Activated T-cell treated with anti-CD3 and anti-CD28 coated beads, Interleukin-2, amount 50 U/mL, for 24 hours (primary cell): ENCODE results near the gene ULBP1.
"Not testable (repeated sequence)": the region's sequence is repeated elsewhere in the genome, so short reads cannot be mapped to it uniquely, and the experiment has no call there.

Experiments
- DNase-seq: peaks from one replicate; pipeline ENCODE4 v3.0.0-alpha.2; 2020
- H3K27ac Mint-ChIP-seq: 2 replicates; pipeline ENCODE4 v1.8.0; 2020; ENCODE audit warnings: mild to moderate bottlenecking, mixed read lengths
- H3K27me3 Mint-ChIP-seq: 2 replicates; pipeline ENCODE4 v1.8.0; 2020; ENCODE audit warnings: mixed read lengths
- H3K36me3 Mint-ChIP-seq: 2 replicates; pipeline ENCODE4 v1.8.0; 2020; ENCODE audit warnings: low read depth, mixed read lengths
- H3K4me1 Mint-ChIP-seq: 2 replicates; pipeline ENCODE4 v1.8.0; 2020; ENCODE audit warnings: low read depth, mixed read lengths
- H3K4me3 Mint-ChIP-seq: 2 replicates; pipeline ENCODE4 v1.8.0; 2020; ENCODE audit warnings: mild to moderate bottlenecking, moderate library complexity, mixed read lengths
- H3K9me3 Mint-ChIP-seq: 2 replicates; pipeline ENCODE4 v1.8.0; 2020; ENCODE audit warnings: mixed read lengths

The ULBP1 gene

DNA sequence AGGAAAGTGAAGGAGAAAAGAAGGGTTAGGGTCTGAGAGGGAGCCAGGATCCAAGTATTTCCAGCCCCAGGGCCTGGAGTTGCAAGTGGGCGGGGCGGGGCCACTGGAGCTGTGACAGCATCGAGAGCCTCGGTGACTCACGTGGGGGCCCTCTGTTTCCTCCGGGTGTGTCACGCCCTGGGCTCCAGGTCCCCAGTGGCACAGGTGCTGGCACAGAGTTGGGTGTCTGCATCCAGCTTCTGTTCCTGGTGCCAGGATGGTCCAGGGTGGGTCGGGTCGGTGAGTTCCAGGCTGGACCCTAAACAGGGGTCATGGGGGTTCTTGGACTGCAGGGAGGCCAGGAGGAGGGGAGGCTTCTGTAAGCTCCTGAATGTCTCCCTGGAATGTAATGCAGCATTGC, 44.8 kb downstream of the ULBP1 start:
- no peak overlapping the region for H3K27ac Mint-ChIP-seq
- no peaks in the 10 kb centered on the region for H3K36me3 Mint-ChIP-seq
- peak; percentile 46 for DNase-seq
- H3K27me3 Mint-ChIP-seq = peaks cover 70% of the 10 kb centered on the region
- no peak overlapping the region for H3K4me3 Mint-ChIP-seq
- peaks cover 44% of the 10 kb centered on the region for H3K4me1 Mint-ChIP-seq
- H3K9me3 Mint-ChIP-seq = no peaks in the 10 kb centered on the region

DNA sequence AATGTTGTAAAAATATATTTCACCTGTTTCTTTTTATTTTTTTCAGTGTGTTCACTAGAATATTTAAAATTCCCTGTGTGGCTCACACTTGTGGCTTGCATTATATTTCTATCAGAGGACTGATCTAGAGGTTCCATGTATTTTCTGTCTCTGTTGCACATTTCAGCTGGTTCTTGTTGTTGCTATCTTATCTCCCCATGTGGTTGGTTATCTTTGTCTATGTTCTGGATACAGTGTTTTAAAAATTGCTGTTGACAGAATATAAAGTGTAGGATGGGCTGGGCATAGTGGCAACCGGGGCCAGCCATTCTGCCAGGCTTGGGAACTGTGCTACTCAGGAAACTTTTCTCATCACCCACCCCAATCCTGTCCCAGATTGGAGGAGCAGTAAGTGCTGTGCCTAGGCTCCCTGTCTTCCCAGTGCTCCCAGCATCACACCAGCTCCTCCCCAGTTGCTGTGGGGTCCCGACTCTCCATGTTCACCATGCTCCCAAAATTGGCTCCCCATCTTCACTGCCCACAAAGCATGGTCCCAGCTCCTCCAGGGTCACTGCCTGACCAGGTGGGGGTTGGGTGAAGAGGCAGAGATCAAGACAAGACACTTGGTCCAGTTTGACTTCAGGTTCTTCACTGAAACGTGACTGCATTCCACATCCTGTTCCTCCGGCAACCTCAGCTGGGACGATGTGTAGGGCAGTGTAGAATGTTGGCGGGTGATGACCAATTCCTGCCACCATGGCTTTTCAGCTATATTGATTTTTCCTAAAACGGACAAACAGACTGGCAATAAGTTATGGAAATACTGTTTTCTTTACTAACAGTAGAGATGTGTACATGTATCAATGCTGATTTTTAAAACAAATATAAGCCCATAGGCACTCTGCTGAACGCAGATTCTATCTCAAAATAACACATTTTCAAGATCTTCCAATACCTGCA, 49.4 kb downstream of the ULBP1 start:
- not testable (repeated sequence) for H3K4me3 Mint-ChIP-seq, DNase-seq, H3K36me3 Mint-ChIP-seq, H3K27ac Mint-ChIP-seq, H3K9me3 Mint-ChIP-seq
- Mint-ChIP-seq H3K4me1 (peaks cover 31% of the 10 kb centered on the region), H3K27me3 (peaks cover 88% of the 10 kb centered on the region)

DNA sequence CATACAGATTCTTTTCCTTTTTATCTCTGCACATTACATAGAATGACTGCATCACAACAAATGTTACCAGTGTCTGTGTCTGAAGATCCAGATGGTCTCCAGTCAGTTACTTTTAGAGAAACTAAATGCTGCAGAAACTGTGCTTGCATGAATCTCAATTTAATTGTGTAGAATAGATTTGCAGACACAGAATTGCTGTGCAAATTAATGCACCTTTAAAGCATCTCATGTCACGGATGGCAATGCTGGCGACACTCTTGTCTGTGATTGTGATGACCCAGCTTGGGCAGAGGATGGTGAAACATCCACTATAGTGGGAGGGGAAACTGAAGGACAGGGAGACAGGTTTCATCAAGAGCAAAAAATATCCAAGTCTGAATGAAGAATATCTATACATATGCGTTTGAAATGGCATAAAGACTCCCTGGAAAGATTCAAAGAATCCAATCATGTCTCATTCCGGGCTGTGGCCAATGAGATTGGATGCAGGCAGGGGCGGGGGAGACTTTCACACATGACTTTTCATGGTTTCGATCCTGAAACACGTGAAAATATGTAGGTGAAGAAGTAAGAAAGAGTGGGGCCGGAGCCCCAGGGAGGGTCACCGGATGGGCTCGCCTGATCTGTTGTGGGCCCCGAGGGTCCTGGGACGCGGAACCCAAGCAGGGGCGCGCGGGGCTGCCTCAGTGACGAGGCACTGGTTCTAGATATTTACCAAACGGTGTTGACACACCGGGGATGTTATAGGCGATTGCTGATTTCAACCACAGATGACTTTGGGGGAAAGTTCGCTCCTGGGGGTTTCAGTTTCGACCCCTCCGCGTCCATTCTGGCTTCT, 50.3 kb downstream of the ULBP1 start:
- Mint-ChIP-seq H3K27me3 (peaks cover 88% of the 10 kb centered on the region), H3K4me1 (peaks cover 24% of the 10 kb centered on the region)
- not testable (repeated sequence) for H3K36me3 Mint-ChIP-seq, H3K27ac Mint-ChIP-seq, DNase-seq, H3K4me3 Mint-ChIP-seq, H3K9me3 Mint-ChIP-seq

DNA sequence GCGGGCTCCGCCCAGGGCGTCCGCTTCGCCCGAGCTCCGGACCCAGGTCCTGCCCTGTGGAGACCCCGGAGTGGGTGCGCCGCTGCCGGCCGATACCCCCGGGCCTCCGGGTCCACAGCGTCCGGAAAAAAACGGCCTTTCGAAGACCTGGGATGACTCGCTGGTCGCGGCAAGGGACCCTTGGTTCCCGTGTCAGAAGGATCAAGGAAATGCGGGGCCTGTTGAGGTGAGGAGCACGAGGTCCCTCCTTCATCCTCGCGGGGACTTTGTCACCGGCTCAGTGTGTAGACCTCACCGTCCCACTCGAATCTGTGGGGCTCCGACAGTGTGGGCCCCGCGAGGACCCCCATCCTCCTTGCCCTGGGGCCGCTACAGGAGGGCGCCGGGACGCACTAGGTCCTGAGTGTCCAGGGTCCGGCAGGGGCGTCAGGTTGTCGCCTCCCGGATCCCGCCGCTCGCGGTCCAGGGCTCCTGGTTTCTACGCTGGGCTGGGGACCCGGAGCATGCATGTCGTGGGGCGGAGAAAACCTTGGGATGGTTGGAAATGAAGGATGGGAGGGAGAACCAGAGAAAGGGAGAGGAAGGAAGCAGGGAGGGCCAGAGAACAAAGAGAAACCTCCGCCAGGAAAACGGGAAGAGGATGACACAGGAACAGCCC, 51.0 kb downstream of the ULBP1 start:
- not testable (repeated sequence) for H3K27ac Mint-ChIP-seq, H3K4me3 Mint-ChIP-seq, H3K9me3 Mint-ChIP-seq, H3K36me3 Mint-ChIP-seq
- peaks cover 88% of the 10 kb centered on the region for H3K27me3 Mint-ChIP-seq
- peaks cover 24% of the 10 kb centered on the region for H3K4me1 Mint-ChIP-seq
- peak; percentile 35 for DNase-seq

DNA sequence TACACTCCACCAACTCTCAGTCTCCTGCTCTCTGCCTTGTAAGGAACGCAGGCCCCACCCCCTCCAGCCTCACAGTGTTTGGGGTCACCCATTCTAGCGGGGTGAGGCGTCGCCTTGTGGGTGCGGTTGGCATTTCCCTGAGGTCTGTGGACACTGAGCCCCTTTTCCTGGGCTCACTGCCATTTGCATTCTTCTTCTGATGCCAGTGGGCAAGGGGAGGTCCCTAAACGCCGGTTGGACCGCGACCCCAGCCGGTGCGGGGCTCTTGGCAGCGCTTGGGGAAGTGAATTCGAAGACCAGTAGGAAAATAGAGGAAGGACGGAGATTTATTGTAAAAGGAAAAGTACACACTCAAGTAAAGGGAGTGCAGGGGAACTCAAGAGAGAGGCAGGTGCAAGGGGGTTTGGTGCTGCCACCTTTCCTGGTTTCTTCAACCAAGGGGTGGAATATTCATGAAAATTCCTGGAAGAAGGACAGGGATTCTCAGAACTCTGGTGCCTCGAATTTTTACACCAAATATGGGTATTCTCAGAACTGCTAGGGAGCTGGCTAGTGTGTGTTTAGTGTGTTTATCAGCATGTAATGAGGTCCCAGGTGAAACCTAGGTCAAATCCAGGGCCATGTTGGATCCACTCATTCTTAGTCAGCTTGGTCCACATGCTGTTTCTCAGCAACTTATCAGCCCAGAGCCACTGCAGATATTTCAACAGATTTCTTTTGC, 51.7 kb downstream of the ULBP1 start:
- H3K27ac Mint-ChIP-seq, H3K36me3 Mint-ChIP-seq, H3K9me3 Mint-ChIP-seq, H3K4me3 Mint-ChIP-seq: not testable (repeated sequence)
- Mint-ChIP-seq H3K27me3 (peaks cover 84% of the 10 kb centered on the region), H3K4me1 (peaks cover 24% of the 10 kb centered on the region)
- peak; percentile 36 for DNase-seq

DNA sequence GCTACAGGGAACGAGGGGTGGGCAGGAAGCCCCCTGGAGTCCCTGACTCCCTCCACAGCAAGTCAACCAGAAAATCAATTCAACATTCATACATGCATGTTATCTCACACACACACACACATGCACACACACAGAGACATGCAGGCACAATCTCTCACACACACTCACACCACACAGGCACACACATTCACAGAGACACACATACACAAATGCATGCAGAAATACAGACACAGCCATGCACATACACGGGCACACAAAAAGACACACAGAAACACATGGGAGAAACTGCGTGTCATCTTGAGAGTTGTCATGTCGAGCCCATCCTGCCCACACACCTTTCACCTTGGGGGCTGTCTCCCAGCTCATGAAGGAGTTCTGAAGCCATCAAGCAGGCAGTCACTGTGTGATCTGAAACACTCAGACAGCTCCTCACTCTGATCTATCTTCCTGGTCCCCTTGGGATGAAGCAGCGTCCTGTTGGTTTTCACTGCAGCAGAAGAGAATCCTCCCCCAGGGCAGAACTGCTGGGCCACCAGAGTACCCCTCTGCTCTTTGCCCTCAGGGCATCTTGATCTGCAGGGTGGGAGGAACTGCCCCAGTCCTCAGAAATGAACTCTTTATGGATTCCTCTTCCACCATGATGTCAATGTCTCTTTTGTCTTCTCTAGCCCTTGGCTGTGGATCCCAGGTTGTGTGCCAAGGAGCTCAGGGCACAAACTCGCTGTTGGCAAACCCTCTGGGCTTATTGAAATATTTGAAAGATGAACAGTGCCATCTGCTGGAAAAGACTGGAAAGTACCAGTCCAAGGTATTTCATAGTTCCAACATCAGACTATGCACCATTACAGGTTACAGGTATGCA, 52.8 kb downstream of the ULBP1 start:
- Mint-ChIP-seq H3K27me3 (peaks cover 80% of the 10 kb centered on the region), H3K27ac (no peak overlapping the region), H3K4me1 (peaks cover 24% of the 10 kb centered on the region), H3K4me3 (no peak overlapping the region), H3K36me3 (no peaks in the 10 kb centered on the region), H3K9me3 (no peaks in the 10 kb centered on the region)
- peak; percentile 66 for DNase-seq

DNA sequence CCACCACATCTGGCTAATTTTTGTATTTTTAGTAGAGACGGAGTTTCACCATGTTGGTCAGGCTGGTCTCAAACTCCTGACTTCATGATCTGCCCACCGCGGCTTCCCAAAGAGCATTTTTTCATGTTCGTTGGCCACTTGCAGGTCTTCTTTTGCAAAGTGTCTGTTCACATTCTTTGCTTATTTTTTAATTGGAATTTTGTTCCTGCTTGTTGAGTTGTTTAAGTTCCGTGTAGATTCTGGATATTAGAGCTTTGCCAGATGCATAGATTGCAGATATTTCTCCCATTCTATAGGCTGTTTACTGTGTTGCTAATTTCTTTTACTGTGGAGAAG, 53.4 kb downstream of the ULBP1 start:
- not testable (repeated sequence) for DNase-seq, H3K4me3 Mint-ChIP-seq, H3K9me3 Mint-ChIP-seq, H3K36me3 Mint-ChIP-seq, H3K27ac Mint-ChIP-seq
- Mint-ChIP-seq H3K4me1 (peaks cover 24% of the 10 kb centered on the region), H3K27me3 (peaks cover 77% of the 10 kb centered on the region)

DNA sequence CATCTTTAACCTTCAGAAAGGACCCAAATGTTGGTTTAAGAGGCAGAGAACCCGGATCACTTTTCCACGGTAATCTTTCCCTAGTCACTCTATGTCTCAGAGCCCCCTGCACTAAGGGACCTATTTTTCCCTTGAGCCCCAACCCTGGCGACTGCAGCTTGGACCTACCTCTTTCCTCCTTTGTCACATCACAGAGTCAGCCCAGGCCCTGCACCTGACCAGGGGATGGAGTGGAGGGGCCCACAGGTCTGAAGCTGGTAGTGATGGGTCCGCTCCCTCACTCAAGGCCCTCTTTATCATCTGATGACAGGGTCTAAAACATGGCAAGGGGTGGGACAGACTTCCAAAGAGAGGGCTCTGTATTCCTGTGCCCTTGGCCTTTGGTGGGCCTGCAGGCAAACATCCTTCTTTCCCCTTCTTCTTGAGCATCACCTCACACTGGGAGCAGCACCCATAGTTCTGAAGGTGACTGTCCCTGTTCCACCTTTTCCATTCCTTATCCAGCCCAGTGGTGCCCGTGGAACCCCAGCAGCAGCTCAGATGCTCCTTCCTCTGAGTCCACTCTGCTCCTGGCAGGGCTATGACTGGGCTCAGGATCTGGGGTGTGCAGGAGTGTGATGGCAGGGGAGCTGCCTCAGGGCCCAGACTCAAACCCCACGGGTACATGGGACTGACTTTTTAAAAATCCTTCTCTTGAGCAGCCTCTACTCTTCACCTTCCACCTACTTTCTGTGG, 55.3 kb downstream of the ULBP1 start:
- DNase-seq = no peak
- Mint-ChIP-seq H3K27ac (no peak overlapping the region), H3K4me1 (peaks cover 21% of the 10 kb centered on the region), H3K4me3 (no peak overlapping the region), H3K27me3 (peaks cover 72% of the 10 kb centered on the region), H3K36me3 (no peaks in the 10 kb centered on the region), H3K9me3 (no peaks in the 10 kb centered on the region)

DNA sequence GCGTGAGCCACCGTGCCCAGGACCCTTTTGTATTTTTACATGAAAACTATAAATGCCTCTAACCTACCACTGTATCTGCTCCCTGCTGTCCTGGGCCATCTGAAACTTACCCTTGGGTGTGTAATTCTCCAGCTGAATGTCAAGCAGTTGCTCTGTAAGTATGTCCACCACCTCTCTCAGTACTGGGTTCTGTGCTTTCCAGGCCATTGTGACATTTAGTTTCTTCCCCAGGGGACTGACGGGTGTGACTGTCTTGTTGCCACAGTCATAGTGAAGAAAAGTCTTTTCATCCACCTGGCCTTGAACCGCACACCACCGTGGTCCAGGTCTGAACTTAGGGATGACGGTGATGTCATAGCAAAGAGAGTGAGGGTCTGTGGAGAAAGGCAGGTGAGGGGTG, 58.1 kb downstream of the ULBP1 start:
- peaks cover 78% of the 10 kb centered on the region for H3K27me3 Mint-ChIP-seq
- H3K27ac Mint-ChIP-seq, H3K4me3 Mint-ChIP-seq, DNase-seq, H3K9me3 Mint-ChIP-seq, H3K36me3 Mint-ChIP-seq: not testable (repeated sequence)
- H3K4me1 Mint-ChIP-seq = peaks cover 12% of the 10 kb centered on the region
